Panc1 (cell line): ENCODE measurements around the gene ABCB8. TPM values are rescaled to one million over a fixed set of nuclear protein-coding genes. Genes with fewer than 3 reads are reported as not detected.

Experiments used
- ATAC-seq: fragments of 200-7000 bp; cut with Tn5 transposase; 2 replicates; pipeline ENCODE4 v1.9.1; 2020; ENCODE audit warnings: mild to moderate bottlenecking, moderate library complexity
- BruUV-seq: library from RNA; stranded (reverse); fragments of 400-500 nt; replicated peaks from 2 replicates; lab custom pipeline; 2021; lab: Mats Ljungman, UMichigan
- CTCF ChIA-PET: fragments of 300-600 bp; sonication (Branson Sonifier 250); formaldehyde crosslinking; loops from one replicate; lab custom pipeline; 2022; ENCODE audit warnings: antibody characterized with exemption; lab: Charles Lee
- POLR2A ChIA-PET: fragments of 300-600 bp; sonication (Branson Sonifier 250); formaldehyde crosslinking; loops from one replicate; lab custom pipeline; 2022; ENCODE audit warnings: antibody characterized with exemption; lab: Charles Lee
- DNase-seq: peaks from one replicate; pipeline ENCODE4 v3.0.0-alpha.2; 2010; ENCODE audit warnings: low read depth, low spot score
- H3K27ac ChIP-seq: 2 replicates; pipeline ENCODE4 v1.5.1; 2011; ENCODE audit warnings: mild to moderate bottlenecking, low read length, inconsistent platforms
- H3K27me3 ChIP-seq: fragments of 200-500 bp; sonication (Bioruptor generic); 2 replicates; pipeline ENCODE4 v1.6.0; 2014; ENCODE audit warnings: low read length, inconsistent platforms; ENCODE audit not compliant: control insufficient read depth, insufficient read depth
- H3K36me3 ChIP-seq: fragments of 200-500 bp; sonication (Bioruptor generic); 2 replicates; pipeline ENCODE4 v1.5.1; 2014; ENCODE audit warnings: inconsistent platforms, mild to moderate bottlenecking, low read length, moderate library complexity; ENCODE audit not compliant: control insufficient read depth, insufficient read depth
- H3K4me1 ChIP-seq: 2 replicates; pipeline ENCODE4 v1.5.1; 2011; ENCODE audit warnings: inconsistent platforms, mild to moderate bottlenecking, low read length, moderate library complexity; ENCODE audit not compliant: control insufficient read depth, insufficient read depth
- H3K4me3 ChIP-seq, 2 experiments: 2 replicates each; pipeline ENCODE4 v1.5.1; 2011 to 2012; ENCODE audit warnings: low read depth in 2 of 2, low read length in 2 of 2, mild to moderate bottlenecking in 2 of 2, inconsistent platforms in 1 of 2, moderate library complexity in 1 of 2
- H3K9me3 ChIP-seq: fragments of 200-500 bp; sonication (Bioruptor generic); 2 replicates; pipeline ENCODE4 v1.5.1; 2014; ENCODE audit warnings: low read depth, mild to moderate bottlenecking, inconsistent platforms, low read length, moderate library complexity; ENCODE audit not compliant: control insufficient read depth, insufficient read depth
- CTCF ChIP-seq: fragments of 450-650 bp; IDR thresholded peaks from 2 replicates; pipeline ENCODE4 v1.5.1; 2017; ENCODE audit warnings: mild to moderate bottlenecking
- POLR2AphosphoS5 ChIP-seq: IDR thresholded peaks from 2 replicates; pipeline ENCODE4 v1.6.1; 2012; ENCODE audit warnings: mild to moderate bottlenecking, low read depth, low read length, moderate library complexity
- REST ChIP-seq, 2 experiments: IDR thresholded peaks; 2 replicates each; pipeline ENCODE4 v1.6.1; 2011 to 2012; ENCODE audit warnings: low read depth in 2 of 2, control low read depth in 1 of 2, low read length in 1 of 2, mild to moderate bottlenecking in 1 of 2, moderate library complexity in 1 of 2; ENCODE audit not compliant: insufficient read depth in 1 of 2
- SIN3A ChIP-seq: IDR thresholded peaks from 2 replicates; pipeline ENCODE4 v1.6.1; 2012; ENCODE audit warnings: low read depth, mild to moderate bottlenecking, low read length, moderate library complexity, borderline replicate concordance; ENCODE audit not compliant: insufficient read depth
- TCF7L2 ChIP-seq: IDR thresholded peaks from 2 replicates; pipeline ENCODE4 v1.6.1; 2011; ENCODE audit warnings: mild to moderate bottlenecking, low read depth, low read length, inconsistent platforms
- in situ Hi-C: cut with HindIII; loops from 2 replicates; pipeline ENCODE4 v1.10.0; 2016; ENCODE audit warnings: low sequenced_read_pairs, low pct_unique_long_range_greater_than_20kb
- intact Hi-C: fragments of 100-400 bp; cut with micrococcal nuclease; formaldehyde crosslinking; loops from one replicate; pipeline ENCODE4 v1.10.0; 2022; ENCODE audit not compliant: unreplicated experiment
- total RNA-seq: library from RNA; stranded (reverse); gene quantifications from one replicate; pipeline ENCODE4 v1.2.1, GENCODE V29; 2021; ENCODE audit not compliant: unreplicated experiment

Gene ABCB8
- total RNA-seq, 1 experiment from 2014 or later, result 49.8 TPM

GRCh38 chr7:151045967-151046366, 17.7 kb downstream of the ABCB8 start:
- in situ Hi-C loops, result no loop called here
- no peaks in the 10 kb centered on the region for H3K27me3 ChIP-seq
- H3K9me3 ChIP-seq, result no peaks in the 10 kb centered on the region
- TF ChIP-seq CTCF, result no peak
- TF ChIP-seq TCF7L2, result no peak
- TF ChIP-seq SIN3A, result no peak
- TF ChIP-seq POLR2AphosphoS5, result no peak
- TF ChIP-seq REST (IDR thresholded peaks at IDR 0.05; ENCODE audit: insufficient read depth in 1 of 2, low read depth in 2 of 2, low read length in 1 of 2), result no peak
- CTCF ChIA-PET, result no interaction called here
- DNase-seq, result no peak
- no peak overlapping the region for H3K4me3 ChIP-seq
- no TSS peak for BruUV-seq
- no peaks in the 10 kb centered on the region for H3K36me3 ChIP-seq
- intact Hi-C loops, result no loop called here
- POLR2A ChIA-PET, result no interaction called here
- no peak overlapping the region for H3K27ac ChIP-seq
- ATAC-seq, result no peak
- no peaks in the 10 kb centered on the region for H3K4me1 ChIP-seq

- ChIA-PET CTCF (no interaction called here), POLR2A (no interaction called here)
- Histone ChIP-seq H3K36me3 (no peaks in the 10 kb centered on the region), H3K4me1 (no peaks in the 10 kb centered on the region), H3K4me3 (no peak overlapping the region), H3K27ac (no peak overlapping the region), H3K9me3 (no peaks in the 10 kb centered on the region), H3K27me3 (no peaks in the 10 kb centered on the region)
- intact Hi-C loops (no loop called here), in situ Hi-C loops (no loop called here)
- BruUV-seq, result no TSS peak
- TF ChIP-seq TCF7L2 (no peak), CTCF (no peak), POLR2AphosphoS5 (no peak), REST (IDR thresholded peaks at IDR 0.05; ENCODE audit: insufficient read depth in 1 of 2, low read depth in 2 of 2, low read length in 1 of 2) (no peak), SIN3A (no peak)
- no peak for DNase-seq
- ATAC-seq, result peak; percentile 6; the same call in 1 of the 2 replicates
Observed at GRCh38 chr7:151046603-151047573, 18.6 kb downstream of the ABCB8 start.
